Stimulated activated CD4-positive, alpha-beta T cell treated with anti-CD3 and anti-CD28 coated beads, Interleukin-4, amount 100 ng/mL, for 48 hours (primary cell): ENCODE measurements around the gene HFM1.
"Not testable (repeated sequence)": the region's sequence is repeated elsewhere in the genome, so short reads cannot be mapped to it uniquely, and the experiment has no call there.

Source experiments
- DNase-seq, 2 donors: peaks; one replicate each; pipeline ENCODE4 v3.0.0-alpha.2; 2020; ENCODE audit warnings: low read depth in 2 of 2

HFM1 gene

DNA sequence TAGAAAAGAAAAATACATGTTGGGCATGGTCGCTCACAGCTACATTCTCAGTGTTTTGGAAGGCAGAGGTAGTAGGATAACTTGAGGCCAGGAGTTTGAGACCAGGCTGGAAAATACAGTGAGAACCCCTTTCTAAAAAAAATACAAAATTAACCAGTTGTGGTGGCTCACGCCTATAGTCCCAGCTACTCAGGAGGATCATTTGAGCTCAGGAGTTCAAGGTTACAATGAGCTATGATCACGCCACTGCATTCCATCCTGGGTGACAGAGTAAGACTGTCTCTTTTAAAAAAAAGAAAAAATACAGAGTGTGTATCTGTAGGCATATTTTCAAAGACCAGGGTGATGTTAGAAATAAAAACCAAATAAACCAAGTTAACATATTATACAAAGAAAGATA is 57.8 kb downstream of the HFM1 start:
- DNase-seq: no peak

DNA sequence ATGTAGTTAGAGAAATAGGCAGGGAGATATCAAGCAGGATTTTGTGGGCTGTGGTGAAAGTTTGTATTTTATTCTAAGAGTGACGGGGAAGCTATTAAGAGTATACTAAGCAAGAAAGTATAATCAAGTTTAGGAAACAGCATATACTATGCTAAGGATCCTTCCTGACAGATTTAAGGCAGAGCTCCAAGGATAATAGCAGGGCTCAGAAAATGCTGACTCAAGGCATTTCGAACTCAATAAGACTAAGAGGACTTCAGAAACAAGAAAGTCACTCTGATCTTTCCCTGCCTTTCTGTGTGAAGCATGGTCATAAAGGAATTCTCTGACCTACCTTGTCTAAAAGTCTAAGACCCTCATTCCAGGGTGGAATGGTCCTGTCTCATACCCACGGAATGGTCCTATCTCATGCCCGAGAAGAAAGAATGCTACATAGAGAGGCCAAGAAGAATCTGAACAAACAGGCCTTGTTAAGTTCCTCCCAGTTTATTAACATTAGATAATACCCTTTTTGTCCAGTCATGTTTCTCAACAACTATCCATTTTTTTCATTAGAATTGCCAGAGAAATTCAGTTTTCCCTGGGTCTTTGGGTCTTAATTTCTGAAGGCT is 59.1 kb downstream of the HFM1 start:
- DNase-seq: no peak

DNA sequence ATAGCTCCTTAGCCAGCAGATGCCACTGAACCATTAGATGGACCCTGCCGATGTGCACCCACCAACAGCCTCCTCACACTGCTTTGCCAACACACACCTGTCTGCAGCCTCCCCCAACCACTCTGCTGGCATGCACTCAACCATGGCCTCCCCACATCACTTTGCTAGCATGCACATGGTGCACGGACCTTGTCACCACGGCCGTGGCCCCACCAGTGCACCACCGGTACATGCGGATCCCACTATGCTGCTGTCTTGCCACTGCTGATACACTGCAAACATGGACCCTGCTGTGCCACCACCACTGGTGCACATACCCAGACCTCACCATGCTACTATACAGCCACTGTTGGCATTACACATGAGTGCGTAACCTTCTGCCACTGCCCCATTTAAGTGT is 66.1 kb downstream of the HFM1 start:
- no peak for DNase-seq

DNA sequence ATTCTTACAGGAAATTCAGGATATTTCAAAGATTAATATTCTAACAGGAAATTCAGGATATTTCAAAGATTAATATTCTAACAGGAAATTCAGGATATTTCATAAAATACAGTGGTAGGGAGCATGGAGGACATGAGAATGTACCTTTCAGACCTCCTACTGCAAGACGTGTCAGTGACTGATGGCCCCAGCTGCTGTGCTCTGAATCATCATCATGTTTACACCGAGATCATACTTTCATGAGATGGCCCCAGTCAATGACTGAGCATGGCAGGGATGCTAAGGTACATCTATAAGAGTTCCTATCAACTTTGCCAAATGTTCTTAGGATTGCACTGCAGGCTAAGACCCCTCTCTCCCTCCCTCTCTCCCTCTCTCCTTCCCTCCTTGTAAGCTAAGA is 69.0 kb downstream of the HFM1 start:
- DNase-seq: no peak

DNA sequence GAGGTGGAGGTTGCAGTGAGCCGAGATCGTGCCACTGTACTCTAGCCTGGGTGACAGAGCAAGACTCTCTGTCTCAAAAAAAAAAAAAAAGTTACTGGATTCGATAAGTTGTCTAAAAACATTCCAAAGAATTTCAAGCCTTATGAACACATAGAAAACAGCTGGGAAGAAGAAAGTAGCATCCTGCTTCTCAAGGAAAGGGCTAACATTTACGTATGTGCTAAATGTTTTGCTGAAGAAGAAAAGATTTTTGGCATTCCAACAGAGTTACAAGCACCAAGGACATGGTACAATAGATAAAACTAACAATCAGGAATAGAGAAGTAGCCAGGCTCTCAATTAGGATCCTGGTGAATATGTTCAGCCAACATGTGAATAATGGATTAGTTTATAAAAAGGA is 69.8 kb downstream of the HFM1 start:
- no peak for DNase-seq

DNA sequence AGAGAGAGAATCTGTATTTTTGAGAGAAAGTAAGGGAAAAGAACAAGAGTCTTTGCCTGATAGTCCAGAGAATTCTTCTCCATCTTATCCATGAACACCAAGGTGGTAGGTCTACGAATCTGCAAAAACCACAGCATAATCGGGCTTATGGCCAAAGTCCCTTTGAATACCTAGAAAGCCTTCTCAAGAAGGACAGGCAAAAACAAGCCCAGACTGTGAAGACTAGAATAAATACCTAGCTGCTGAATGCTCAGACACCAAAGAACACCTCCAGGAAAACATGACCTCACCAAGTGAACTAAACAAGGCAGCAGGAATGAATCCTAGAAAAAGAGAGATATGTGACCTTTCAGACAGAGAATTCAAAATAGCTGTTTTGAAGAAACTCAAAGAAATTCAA is 79.2 kb downstream of the HFM1 start:
- DNase-seq: no peak

DNA sequence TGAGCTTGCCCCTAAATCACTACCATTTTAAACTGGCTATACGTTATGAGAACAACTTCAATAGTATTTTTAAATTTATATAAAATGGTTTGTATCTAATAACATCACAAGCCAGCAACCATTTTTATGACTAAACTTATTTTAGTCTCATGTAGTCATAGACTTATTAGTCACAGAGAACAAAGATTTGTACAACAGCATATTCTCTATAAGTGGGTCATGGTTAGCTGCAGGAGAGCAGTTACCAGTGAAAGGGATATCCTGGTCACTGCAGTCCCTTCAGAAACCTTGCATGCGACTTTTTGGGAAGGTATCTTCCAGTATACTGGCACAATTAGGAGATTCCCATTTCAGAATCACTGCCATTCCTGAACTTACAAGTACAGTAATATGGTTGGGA is 90.0 kb downstream of the HFM1 start:
- no peak for DNase-seq

DNA sequence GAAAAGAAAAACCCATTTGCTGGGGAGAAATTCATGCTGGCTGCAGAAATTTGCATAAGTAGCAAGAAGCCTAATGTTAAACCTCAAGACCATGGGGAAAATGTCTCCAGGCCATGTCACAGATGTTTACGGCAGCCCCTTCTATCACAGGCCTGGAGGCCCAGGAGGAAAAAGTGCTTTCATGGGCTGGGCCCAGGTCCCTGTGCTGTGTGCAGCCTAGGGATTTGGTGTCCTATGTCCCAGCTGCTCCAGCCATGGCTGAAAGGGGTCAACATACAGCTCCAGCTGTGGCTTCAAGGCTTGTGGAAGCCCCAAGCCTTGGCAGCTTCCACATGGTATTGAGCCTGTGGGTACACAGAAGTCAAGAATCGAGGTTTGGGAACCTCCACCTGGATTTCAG is 93.0 kb downstream of the HFM1 start:
- no peak for DNase-seq

DNA sequence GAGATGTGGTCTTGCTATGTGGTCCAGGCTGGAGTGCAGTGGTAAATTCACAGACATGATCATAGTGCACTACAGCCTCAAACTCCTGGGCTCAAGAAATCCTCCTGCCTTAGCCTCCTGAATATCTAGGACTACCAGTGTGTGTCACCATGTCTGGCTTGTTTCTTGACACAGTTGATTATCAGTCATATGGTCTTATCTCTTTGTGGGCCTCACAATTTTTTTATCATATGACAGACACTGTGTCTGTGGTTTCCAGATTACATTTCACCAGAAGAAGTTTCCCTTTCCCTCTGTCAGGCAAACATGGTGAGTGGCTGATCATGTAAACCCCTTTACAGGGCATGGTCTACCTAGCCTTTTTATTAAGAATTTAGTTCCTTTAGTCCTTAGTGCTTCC is 96.1 kb downstream of the HFM1 start:
- no peak for DNase-seq

DNA sequence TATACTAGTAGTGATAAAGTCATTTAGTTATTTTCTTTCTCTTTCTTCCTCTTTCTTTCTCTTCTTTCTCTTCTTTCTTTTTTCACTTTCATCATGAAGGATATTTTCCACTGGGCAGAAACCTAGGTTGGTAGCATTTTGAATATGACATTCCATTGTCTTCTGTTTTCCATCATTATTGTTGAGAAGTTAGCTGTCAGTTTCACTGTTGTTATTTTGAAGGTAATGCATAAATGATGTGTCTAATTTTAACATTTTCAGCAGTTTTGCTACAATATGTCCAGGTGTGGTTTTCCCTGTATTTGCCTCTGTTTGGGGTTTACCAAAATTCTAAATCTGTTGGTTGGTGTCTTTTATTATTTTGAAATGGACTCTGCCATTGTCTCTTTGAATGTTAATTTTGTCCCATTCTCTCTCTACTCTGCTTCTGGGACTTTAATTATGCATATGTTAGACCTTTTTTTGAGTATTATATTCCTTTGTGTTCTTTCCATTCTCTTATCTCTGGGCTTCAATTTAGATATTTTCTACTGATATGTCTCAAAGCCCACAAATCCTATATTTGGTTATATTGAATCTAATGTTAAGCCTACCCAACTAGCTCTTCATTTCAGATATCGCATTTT is 96.7 kb downstream of the HFM1 start:
- no peak for DNase-seq

DNA sequence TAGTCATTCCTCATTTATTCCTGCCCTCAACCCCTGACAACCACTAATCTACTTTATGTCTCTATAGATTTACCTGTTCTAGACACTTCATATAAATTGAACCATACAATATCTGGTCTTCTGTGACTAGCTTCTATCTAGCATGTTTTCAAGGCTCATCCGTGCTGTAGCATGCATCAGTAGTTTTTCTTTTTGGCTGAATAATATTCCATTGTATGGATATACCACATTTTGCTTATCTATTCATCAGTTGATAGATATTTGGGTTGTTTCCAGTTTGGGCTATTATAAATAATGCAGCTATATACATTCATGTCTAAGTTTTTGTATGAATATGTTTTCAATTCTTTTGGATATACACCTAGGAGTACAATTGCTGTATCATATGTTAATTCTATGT is 101.5 kb downstream of the HFM1 start:
- no peak for DNase-seq

DNA sequence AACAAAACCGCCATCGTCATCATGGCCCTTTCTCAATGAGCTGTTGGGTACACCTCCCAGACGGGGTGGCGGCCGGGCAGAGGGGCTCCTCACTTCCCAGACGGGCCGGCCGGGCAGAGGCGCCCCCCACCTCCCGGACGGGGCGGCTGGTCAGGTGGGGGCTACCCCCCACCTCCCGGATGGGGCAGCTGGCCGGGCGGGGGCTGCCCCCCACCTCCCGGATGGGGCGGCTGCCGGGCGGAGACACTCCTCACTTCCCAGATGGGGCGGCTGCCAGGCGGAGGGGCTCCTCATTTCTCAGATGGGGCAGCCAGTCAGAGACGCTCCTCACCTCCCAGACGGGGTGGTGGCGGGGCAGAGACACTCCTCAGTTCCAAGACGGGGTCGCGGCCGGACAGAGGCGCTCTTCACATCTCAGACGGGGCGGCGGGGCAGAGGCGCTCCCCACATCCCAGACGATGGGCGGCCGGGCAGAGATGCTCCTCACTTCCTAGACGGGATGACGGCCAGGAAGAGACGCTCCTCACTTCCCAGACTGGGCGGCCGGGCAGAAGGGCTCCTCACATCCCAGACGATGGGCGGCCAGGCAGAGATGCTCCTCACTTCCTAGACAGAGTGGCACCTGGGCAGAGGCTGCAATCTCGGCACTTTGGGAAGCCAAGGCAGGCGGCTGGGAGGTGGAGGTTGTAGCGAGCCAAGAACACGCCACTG is 115.6 kb downstream of the HFM1 start:
- DNase-seq: not testable (repeated sequence)

DNA sequence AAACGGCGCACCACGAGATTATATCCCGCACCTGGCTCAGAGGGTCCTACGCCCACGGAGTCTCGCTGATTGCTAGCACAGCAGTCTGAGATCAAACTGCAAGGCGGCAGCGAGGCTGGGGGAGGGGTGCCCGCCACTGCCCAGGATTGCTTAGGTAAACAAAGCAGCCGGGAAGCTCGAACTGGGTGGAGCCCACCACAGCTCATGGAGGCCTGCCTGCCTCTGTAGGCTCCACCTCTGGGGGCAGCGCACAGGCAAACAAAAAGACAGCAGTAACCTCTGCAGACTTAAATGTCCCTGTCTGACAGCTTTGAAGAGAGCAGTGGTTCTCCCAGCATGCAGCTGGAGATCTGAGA is 117.7 kb downstream of the HFM1 start:
- not testable (repeated sequence) for DNase-seq

DNA sequence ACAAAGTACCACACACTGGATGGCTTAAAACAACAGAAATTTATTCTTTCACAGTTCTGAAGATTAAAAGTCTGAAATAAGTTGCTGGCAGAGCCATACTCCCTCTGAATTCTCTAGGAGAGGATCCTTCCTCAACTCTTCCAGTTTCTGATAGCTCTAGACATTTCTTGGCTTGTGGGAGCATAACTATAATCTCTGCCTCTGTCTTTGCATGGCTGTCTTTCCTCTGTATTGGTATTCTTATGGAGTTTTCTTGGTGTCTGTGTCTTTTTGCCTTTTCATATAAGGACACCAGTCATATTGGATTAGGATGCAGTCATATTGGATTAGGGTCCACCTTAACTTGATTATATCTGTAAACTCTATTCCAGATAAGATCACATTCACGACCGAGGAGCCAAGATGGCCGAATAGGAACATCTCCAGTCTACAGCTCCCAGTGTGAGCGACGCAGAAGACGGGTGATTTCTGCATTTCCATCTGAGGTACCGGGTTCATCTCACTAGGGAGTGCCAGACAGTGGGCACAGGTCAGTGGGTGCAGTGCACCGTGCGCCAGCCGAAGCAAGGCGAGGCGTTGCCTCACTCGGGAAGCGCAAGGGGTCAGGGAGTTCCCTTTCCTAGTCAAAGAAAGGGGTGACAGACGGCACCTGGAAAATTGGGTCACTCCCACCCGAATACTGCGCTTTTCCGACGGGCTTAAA is 118.2 kb downstream of the HFM1 start:
- not testable (repeated sequence) for DNase-seq

DNA sequence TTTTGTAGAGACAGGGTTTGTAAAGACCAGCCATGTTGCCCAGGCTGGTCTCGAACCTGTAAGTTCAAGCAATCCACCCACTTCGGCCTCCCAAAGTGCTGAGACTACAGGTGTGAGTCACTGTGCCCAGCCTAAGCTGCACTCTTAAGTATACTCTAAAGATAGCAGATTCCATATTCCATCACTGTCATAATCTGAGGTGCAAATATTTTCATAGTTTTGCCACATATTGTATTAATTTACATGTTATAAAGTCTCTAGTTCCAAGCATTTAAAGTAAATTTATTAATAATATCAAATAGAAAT is 121.3 kb downstream of the HFM1 start:
- DNase-seq: no peak

DNA sequence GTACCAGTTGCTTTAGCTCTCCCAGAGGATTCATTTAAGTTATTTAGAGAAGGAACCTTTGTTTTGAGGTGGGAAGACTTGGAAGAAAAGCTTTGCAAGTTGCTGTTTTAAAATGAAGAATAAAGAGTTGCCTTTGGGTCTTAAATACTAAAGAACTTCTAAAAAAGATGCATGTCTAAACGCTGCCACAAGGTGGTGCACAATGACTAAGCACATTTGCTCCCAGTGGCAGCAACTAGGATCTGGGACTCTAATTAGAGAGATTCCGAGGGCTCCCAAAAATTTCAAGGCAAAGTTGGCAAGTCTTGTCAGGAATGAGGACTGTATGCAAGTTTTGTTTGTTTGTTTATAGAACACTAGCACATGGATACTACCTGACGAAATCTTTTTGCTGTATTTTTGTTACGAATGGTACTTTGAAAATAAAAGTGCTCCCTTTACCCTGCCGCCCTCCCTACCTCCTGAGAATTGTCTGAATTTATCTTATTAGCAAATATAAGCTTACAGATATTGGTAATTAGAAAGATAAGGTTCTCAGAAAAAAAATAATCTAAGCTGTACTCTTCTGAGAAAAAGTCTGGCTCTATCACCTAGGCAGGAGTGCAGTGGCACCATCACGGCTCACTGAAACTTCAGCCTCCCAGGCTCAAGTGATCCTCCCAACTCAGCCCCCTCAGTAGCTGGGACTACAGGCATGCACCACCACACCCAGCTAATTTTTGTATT is 121.8 kb downstream of the HFM1 start:
- peak; percentile 6 to 19 for DNase-seq

DNA sequence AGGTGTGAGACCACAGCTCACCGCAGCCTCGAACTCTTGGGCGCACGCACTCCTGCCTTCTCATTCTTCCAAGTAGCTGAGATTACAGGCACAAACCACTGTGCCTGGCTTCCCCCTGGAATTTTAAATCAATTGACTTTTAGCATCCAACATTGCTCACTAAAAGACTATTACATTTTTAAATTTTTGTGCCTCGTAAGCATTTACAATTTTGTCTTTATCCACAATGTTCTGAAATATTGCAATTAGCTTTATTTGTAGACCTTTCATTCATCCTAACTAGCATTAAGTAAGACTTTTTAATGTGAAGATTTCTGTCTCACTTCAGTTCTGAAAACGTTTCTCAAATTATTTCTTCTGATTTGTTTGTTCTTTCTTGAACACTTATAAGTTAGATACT is 122.9 kb downstream of the HFM1 start:
- no peak for DNase-seq

DNA sequence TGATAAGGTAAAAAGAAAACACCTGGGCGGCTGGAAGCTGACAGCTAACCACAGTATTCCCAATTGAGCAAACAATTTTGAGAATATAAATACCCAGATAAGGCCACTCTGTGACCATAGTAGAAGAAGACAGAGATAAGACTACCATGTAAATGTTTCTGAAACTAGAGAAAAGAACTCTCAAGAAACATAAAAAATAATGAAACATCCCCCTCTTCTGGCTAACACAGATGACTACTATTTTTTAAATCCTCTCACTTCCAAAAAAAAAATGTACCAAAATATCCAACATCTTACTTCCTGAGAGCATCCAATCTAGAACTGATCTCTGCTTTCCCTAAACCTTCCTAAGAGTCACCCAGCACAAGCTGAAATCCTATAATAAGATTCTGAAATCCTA is 125.9 kb downstream of the HFM1 start:
- no peak for DNase-seq

DNA sequence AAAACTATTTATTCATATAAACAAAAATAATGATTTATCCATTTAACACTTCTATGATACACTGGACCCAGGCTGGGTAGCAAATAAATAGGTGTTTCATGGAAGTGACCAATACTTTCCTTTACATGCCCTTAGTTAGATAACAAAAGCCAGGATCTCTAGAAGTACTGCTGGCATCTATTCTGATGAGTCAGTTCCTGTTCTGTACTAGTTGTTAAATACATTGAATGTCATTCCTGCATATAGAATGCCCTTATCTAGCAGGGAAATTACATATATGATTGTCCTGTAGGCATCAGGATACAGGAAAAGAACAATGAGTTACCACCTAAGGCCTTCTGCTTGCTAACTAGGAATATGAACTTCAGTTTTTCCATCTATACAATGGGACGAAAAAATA is 130.8 kb downstream of the HFM1 start:
- no peak for DNase-seq

DNA sequence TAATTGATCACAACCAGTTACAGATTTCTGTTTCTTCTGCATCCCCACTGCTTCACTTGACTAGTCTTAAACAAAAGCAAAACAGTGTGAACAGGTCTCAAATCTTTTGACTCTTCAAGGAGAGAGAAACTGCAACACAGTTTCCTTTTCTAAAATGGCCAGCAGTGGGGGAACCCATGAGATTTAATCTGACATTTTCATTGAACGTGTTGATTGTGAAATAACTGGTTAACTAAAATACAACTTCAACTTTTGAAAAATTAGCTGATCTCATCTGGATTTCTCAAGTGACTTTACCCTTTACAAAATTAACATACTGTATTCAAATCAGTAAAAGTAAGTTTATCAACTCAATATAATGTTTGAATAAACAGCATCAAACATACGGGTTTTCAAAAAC is 143.0 kb downstream of the HFM1 start:
- DNase-seq: no peak

DNA sequence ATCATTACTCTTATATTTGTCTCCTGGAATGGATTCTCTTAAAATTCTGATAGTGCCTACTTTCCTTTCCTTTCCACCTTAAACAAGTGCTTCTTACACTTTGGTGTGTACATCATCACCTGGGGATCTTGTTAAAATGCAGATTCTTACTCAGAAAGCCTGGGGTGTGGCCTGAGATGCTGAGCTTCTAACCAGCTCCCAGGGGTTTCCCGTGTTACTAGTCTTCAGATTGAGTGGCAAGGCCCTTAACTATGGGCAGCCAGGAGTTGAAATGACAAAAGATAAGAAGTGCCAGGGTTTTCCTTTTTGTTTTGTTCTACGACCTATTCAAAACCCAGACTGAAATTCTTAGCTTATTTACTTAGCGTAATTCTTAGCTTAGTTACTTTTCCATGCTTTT is 159.2 kb downstream of the HFM1 start:
- no peak for DNase-seq

DNA sequence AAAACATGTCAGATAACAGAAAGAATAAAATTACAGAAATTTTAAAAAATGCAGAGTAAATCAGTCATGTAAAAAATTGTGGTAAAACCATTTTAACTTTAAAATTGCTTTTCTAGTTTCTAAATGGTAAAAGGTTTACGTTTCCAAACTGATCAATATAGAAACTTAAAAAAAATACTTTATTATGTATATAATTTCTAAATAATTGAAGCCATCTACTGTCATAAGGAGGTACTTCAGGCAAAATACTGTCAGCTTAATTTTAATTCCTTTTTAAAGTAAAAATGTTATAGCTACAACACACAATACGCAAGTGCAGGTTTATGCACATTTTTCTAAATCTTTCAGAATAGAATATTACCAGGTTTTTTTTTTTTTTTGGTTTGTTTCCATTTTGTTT is 159.9 kb downstream of the HFM1 start:
- DNase-seq: no peak

DNA sequence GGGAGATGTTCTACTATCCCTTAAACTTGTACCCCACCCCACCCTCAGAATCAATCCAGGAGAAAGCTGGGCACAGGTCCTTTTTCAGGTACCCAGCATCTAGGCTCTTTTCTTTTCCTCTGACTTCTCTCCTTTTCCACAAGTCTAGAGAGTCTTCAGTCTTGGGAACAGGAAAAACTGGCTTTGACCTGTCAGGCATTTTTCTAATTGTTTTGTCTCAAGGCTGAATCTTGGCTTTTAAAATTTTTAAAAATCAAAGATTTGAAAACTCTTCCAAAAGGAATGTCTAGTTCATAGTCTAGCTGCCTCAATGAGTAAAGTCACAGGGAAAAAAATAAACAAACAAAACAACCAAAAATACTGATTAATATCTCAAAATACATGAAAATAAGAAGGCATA is 161.5 kb downstream of the HFM1 start:
- DNase-seq: no peak
